ENCODE data around the gene PSENEN. TPM values are rescaled to one million over a fixed set of nuclear protein-coding genes. Genes with fewer than 3 reads are reported as not detected.

The PSENEN gene
- total RNA-seq, 1 experiment from 2014 or later, result 69.7 TPM

DNA sequence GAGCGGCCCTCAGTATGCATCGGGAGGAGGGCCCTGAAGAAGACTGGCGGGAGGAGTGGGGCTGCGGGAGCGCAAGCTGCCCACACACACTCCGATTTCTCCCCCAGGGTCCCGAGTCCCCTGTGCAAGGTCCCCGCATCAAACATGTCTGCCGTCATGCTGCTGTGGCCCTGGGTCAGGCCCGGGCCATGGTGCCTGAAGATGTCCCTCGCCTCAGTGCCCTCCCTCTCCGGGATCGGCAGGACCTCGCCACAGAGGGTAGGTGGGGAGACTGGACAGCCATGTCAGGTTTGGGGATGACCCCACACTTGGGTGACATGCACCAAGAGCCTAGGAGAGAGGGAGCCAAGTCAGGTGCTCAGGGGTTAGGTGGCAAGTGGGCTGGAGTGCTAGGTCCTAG lies 23.0 kb upstream of the PSENEN start:
- no peak for DNase-seq
- no peak overlapping the region for H3K27ac Mint-ChIP-seq
- Histone ChIP-seq H3K9ac (ENCODE audit: extremely low read depth, insufficient read length, low read length) (no peak overlapping the region), H4K91ac (ENCODE audit: insufficient read length, low read depth, low read length) (no peak overlapping the region), H3K4me2 (ENCODE audit: insufficient read depth, insufficient read length, low read length) (no peak overlapping the region), H3K79me1 (ENCODE audit: insufficient read depth, low read depth, low read length, poor library complexity, severe bottlenecking) (no peaks in the 10 kb centered on the region), H3K23me2 (ENCODE audit: insufficient read length, low read depth, low read length, poor library complexity, severe bottlenecking) (peaks cover 7% of the 10 kb centered on the region), H3K27ac (ENCODE audit: insufficient read length, low read depth, low read length) (no peak overlapping the region), H3K56ac (ENCODE audit: insufficient read length, low read depth, low read length) (no peak overlapping the region), H3K4ac (ENCODE audit: low read depth, low read length) (no peak overlapping the region), H3K18ac (ENCODE audit: insufficient read length, low read depth, low read length) (no peak overlapping the region), H3K14ac (ENCODE audit: insufficient read depth, low read length) (no peak overlapping the region), H2BK12ac (ENCODE audit: insufficient read length, low read depth, low read length) (no peak overlapping the region), H3T11ph (ENCODE audit: low read length) (no peak overlapping the region), H2AK5ac (ENCODE audit: insufficient read length, low read length) (no peak overlapping the region), H3K4me1 (ENCODE audit: insufficient read depth, low read length) (no peaks in the 10 kb centered on the region), H4K8ac (replicated peaks; ENCODE audit: insufficient read length, low read depth, low read length) (no peak overlapping the region), H2BK20ac (ENCODE audit: low read depth, low read length, poor library complexity, severe bottlenecking) (no peak overlapping the region), H3K79me2 (ENCODE audit: insufficient read depth, low read length) (peaks cover 11% of the 10 kb centered on the region; the same call in 1 of the 2 replicates), H3K23ac (ENCODE audit: insufficient read length, low read depth, low read length) (no peak overlapping the region), H2BK120ac (ENCODE audit: low read depth, low read length, poor library complexity, severe bottlenecking) (no peak overlapping the region), H4K20me1 (ENCODE audit: control insufficient read depth, insufficient read depth, insufficient read length) (peaks cover 6% of the 10 kb centered on the region), H2BK5ac (ENCODE audit: insufficient read length, low read length) (no peak overlapping the region), H3K9me3 (ENCODE audit: control insufficient read depth, low read depth, low read length) (no peaks in the 10 kb centered on the region), H2BK15ac (ENCODE audit: low read depth, low read length) (no peak overlapping the region), H3K27me3 (ENCODE audit: insufficient read depth, low read length) (no peaks in the 10 kb centered on the region), H2AFZ (ENCODE audit: low read length) (no peak overlapping the region), H4K5ac (ENCODE audit: insufficient read length, low read depth, low read length) (no peak overlapping the region)
- H3K4me3 Mint-ChIP-seq, result no peak overlapping the region
- TF ChIP-seq, protein P1, sequence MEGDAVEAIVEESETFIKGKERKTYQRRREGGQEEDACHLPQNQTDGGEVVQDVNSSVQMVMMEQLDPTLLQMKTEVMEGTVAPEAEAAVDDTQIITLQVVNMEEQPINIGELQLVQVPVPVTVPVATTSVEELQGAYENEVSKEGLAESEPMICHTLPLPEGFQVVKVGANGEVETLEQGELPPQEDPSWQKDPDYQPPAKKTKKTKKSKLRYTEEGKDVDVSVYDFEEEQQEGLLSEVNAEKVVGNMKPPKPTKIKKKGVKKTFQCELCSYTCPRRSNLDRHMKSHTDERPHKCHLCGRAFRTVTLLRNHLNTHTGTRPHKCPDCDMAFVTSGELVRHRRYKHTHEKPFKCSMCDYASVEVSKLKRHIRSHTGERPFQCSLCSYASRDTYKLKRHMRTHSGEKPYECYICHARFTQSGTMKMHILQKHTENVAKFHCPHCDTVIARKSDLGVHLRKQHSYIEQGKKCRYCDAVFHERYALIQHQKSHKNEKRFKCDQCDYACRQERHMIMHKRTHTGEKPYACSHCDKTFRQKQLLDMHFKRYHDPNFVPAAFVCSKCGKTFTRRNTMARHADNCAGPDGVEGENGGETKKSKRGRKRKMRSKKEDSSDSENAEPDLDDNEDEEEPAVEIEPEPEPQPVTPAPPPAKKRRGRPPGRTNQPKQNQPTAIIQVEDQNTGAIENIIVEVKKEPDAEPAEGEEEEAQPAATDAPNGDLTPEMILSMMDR (conservative IDR thresholded peaks at IDR 0.05), result no peak
- peaks cover 6 to 8% of the 10 kb centered on the region in 2 experiments for H3K4me1 Mint-ChIP-seq
- no peaks in the 10 kb centered on the region for H3K9me3 Mint-ChIP-seq
- peaks cover 41 to 71% (median 71%) of the 10 kb centered on the region in 3 experiments; a peak in 6 of 7 replicates for H3K36me3 Mint-ChIP-seq (ENCODE audit: insufficient read depth in 1 of 3, low read depth in 3 of 3)
- WGBS (ENCODE audit: extremely low coverage, insufficient read length, low lambda C conversion rate), result no CpG with 5 or more reads among the region's 14 CpGs
- H3K27me3 Mint-ChIP-seq (ENCODE audit: low read depth), result no peaks in the 10 kb centered on the region; the same call in 1 of the 2 replicates
